DLD1 (cell line): ENCODE measurements around the gene XCL1.
"Not testable (repeated sequence)": the region's sequence is repeated elsewhere in the genome, so short reads cannot be mapped to it uniquely, and the experiment has no call there.

Experiments
- in situ Hi-C: cut with HindIII; loops from 2 replicates; pipeline ENCODE4 v1.10.0; 2017; ENCODE audit warnings: low sequenced_read_pairs

XCL1 gene

GRCh38 chr1:168567007-168567406, 9.4 kb upstream of the XCL1 start:
- in situ Hi-C loops: no loop called here

- in situ Hi-C loops: no loop called here
Measured at GRCh38 chr1:168567568-168567967, 8.8 kb upstream of the XCL1 start.

DNA sequence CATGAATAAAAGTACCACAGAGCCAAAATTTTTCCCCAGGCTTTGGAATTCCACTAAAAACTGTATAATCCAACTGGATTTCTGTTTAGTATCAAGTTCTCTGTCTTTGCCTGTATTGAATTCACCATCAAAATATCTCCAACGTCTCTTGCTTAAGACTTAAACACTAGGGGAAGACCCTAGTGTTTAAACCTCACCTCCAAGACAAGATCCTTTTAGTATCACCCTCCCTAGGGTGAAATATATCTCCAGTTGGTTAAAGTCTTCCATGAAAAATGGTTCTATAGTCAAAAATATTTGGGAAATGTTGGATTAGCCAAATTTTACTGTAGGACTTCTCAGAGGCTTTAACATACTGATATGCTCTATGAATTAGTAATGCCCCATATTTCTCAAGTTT, 8.1 kb upstream of the XCL1 start:
- in situ Hi-C loops: no loop called here

DNA sequence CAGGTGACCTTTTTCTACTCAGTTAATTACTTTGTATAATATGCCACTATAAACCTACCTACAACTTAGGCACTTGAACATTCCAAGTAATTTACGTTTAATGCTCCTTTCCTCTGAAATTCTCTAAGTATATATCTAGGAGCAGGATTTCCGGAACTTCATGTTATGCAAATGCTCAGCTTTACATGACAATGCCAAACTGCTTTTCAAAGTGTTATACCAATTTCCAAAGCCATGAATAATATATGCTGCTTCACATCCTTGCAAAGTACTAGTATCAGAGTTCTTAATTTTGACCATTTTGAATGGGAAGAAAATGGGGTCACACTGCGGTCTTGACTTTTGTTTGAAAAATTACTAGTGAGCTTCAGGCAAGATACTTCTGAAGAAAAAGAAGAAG, 5.8 kb upstream of the XCL1 start:
- in situ Hi-C loops: no loop called here

DNA sequence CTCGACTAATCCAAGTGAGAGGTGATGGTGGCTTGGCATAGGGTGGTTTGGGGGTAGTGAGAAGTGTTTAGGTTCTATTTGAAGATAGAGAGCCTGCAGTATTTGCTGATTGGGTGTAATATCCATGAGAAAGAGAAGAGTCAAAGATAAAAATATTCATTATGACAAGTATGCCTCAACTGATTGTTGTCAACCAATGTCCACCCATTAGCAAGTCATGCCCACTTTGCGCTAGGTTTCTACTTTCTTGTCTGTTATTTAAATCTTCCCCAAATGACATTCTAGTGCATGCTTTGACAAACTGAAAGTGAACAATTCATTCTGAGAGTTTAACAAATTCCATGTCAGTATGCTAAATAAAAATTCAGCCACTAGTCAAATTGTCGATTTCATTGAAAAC, 3.8 kb upstream of the XCL1 start:
- in situ Hi-C loops: no loop called here

DNA sequence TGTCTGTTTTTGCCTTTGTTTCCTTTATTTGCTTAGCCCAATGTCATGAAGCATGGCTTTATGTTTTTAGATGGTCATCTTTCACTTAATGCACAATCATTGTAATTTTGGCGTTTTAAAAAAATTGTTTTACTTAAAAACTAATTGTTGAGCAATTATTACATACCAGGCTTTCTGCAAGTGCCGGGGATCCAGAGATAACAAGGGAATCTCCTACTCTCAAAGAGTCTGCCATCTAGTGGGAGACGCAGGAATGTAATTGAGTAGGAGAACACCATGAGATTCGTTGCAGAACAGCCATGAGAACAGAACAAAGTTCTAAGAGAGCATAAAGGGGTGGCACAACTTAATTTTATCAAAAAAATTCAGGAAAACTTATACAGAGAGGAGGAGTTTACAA, 2.2 kb upstream of the XCL1 start:
- in situ Hi-C loops: not testable (repeated sequence)

DNA sequence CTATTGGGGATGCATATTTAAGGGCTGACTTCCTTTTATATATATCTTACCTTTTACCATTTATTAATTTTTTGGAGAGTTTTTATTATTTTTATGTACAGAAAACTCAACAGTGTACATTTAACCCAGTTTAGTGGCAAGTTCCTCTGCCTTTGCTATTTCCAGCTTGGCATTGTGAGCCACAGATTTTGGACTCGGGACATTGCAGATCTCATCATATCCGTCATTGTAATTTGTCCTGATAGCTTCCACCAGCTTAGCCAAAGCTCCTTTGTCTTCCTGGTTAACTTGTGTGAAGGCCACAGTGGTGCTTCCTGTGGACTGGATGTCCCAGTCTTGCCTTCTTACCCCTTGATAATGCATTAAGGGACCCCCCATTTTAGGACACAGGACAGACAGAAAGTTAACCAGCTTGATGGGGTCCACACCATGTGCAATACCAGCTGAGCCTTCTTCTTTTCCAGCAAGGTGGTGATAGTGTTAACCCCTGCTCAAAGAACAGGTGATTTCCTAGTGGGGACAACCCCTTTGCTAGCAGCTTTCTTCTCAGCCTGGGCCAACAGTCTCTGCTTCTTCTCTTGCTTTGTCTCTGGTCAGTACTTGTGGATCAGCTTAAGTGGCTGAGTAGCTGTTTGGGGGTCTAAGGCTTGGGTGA, 2.3 kb downstream of the XCL1 start:
- in situ Hi-C loops: not testable (repeated sequence)

GRCh38 chr1:168580290-168580689, 3.9 kb downstream of the XCL1 start:
- in situ Hi-C loops: not testable (repeated sequence)

DNA sequence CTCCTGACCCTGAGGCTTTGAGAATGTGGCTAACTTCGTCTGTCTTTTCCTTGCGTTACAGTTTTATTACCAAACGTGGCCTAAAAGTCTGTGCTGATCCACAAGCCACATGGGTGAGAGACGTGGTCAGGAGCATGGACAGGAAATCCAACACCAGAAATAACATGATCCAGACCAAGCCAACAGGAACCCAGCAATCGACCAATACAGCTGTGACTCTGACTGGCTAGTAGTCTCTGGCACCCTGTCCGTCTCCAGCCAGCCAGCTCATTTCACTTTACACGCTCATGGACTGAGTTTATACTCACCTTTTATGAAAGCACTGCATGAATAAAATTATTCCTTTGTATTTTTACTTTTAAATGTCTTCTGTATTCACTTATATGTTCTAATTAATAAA, 4.6 kb downstream of the XCL1 start:
- in situ Hi-C loops: not testable (repeated sequence)

DNA sequence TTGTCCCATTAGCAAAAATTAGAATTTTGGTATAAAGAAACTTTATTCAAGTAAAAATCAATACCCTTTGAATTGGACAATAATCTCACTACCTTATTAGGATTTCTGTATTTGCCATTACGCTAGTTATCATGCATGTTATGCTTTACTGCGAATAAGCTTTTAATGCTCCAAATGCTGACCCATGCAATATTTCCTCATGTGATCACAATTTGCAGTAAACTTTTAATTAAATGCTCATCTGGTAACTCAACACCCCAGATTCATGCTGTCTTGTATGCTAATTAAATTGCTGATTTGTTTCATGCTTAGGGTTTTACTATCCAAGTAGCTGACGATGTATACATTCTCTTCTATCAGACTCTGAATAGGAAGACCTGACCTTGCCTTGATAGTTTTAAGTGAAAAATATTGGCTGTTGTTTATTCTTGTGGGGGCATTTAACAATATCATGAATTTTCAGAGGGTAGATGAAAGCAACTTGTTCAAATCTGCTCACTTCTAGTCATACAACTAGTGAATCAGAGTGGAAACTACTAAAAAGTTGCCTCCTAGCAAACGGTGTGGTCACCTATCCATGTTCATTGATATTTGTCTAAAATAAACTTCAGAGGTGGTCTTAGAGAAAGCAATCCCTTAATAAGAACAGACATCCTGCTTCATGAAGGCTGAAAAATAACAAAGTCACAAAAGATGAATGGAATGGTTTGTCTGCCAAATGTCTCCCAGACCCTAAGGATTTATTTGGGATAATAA, 5.6 kb downstream of the XCL1 start:
- in situ Hi-C loops: no loop called here

DNA sequence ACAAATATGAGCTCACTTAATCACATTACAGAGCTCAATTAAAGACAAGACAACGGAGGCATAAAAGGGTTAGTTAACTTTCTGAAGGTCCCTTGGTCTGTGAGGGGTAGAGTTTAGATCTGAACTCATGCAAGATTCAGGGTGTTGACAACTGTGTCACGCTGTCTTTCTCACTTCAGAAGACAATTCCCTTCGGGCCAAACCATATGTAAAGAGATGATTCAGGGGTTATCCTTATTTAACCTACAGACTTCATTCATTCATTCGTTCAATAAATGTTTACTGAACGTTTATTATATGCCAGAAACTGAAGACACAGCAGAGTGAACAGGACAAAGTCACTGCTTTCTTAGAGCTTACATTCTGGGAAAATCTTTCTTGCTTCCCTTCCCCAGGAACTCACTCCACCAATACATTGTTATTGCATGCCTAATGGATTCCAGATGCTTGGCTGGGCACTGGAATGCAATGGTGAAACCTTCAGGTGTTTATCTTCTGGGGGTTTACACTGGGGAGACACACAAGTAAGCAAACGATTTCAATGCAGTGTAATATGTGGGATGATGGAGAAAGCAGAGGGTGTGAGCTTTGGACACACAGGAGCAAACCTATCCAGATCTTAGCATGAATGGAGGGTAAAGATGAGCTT, 6.4 kb downstream of the XCL1 start:
- in situ Hi-C loops: no loop called here

DNA sequence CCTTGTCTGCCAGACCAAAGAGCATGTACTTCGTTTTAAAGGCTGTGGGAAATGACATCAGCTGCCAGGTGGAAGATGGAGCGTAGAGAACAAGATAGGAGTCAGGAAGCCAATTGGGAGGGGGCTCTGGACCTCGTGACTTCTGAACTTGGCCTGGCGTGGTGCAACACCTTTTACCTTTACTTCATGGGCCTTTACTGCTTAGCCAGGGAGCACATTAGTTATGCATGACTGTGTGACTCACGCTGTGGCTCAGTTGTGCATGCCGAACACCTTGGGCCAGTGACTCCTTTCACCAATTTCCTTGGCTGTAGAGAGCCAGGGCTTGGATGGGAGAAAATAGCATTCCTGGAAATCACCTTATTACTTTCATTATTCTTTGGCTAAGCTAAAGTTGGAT, 7.2 kb downstream of the XCL1 start:
- in situ Hi-C loops: no loop called here

- in situ Hi-C loops: no loop called here
Measured at GRCh38 chr1:168585191-168585590, 8.8 kb downstream of the XCL1 start.

GRCh38 chr1:168585937-168586336, 9.5 kb downstream of the XCL1 start:
- in situ Hi-C loops: no loop called here

DNA sequence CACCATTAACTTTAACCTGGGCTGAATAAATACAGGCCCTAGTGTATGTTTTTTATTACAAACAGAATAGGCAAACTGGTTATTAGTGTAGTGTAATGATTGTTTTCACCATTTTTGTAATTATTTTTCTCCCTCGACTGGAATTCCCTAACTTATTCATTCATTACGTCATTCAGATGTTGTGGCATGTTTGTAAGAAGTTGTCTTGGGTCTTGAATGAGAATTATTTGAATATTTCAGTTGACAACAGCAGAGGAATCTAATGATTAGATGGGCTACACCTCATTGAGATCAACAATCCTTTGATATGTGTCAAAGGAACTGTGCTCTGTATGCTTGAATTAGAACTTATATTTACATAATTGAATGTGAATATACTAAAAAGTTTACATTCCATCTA, 12.8 kb downstream of the XCL1 start:
- in situ Hi-C loops: no loop called here

GRCh38 chr1:168591066-168591465, 14.7 kb downstream of the XCL1 start:
- in situ Hi-C loops: no loop called here

DNA sequence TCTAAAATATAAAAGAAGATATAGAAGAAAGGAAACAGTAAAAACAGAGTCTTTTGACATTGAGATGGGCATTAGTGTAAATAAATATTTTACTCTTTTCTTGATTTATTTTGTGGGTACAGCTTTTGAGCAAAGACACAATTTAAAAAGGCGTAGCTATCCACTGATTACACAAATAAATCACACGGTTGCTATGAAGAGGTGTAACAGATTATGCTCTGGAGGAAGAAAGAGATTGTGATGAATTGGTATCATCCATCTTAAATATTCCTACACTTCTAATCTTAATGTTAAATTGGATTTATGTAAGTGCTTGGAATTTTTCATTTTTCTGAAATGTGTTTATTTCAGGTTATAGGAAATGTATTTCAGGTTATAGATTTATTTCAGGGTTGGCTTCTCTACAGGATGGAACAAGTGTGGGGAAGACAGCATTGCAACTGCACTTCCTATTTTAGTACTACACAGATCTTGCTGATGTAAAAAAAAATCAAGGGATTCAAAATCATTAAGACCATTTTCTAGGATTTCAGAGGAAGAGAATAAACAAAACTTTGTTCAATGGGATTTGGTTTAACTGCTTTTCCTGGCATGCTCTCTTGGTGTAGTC, 15.3 kb downstream of the XCL1 start:
- in situ Hi-C loops: no loop called here

GRCh38 chr1:168595403-168595802, 19.0 kb downstream of the XCL1 start:
- in situ Hi-C loops: not testable (repeated sequence)

GRCh38 chr1:168598125-168598524, 21.7 kb downstream of the XCL1 start:
- in situ Hi-C loops: no loop called here

GRCh38 chr1:168598892-168599291, 22.5 kb downstream of the XCL1 start:
- in situ Hi-C loops: no loop called here

DNA sequence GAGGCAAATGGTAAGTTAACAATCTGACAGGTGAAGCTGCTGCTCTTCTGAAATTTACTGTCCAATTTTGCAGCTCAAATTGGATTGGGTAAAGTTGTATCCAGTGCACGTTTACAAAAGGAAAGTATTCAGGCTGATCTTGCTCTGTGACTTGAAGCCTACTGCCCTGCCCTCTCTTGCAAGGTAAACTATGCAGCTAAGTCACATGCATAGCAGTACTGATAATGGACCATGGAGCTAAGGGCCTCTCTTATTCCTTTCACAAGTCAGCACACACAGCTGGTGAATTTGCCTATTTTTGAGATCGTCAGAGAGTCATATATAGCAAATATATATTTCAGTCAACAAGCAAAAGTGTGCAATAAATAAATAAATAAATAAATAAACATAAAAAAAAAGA, 23.2 kb downstream of the XCL1 start:
- in situ Hi-C loops: no loop called here

GRCh38 chr1:168601051-168601450, 24.6 kb downstream of the XCL1 start:
- in situ Hi-C loops: no loop called here
